Retinal pigment epithelial cell (primary cell): ENCODE data around the gene CRABP2.

Source experiments
- DNase-seq: peaks from one replicate; pipeline ENCODE4 v3.0.0-alpha.2; 2010; ENCODE audit warnings: low read depth
- H3K4me3 ChIP-seq: 2 replicates; pipeline ENCODE4 v1.5.1; 2011; ENCODE audit warnings: mild to moderate bottlenecking, low read length, control low read depth, moderate library complexity
- TF ChIP-seq, protein P1 (sequence below): conservative IDR thresholded peaks from 2 replicates; pipeline ENCODE4 v1.5.1; 2011; ENCODE audit warnings: low read depth, low read length, control low read depth, inconsistent platforms

Gene CRABP2

DNA sequence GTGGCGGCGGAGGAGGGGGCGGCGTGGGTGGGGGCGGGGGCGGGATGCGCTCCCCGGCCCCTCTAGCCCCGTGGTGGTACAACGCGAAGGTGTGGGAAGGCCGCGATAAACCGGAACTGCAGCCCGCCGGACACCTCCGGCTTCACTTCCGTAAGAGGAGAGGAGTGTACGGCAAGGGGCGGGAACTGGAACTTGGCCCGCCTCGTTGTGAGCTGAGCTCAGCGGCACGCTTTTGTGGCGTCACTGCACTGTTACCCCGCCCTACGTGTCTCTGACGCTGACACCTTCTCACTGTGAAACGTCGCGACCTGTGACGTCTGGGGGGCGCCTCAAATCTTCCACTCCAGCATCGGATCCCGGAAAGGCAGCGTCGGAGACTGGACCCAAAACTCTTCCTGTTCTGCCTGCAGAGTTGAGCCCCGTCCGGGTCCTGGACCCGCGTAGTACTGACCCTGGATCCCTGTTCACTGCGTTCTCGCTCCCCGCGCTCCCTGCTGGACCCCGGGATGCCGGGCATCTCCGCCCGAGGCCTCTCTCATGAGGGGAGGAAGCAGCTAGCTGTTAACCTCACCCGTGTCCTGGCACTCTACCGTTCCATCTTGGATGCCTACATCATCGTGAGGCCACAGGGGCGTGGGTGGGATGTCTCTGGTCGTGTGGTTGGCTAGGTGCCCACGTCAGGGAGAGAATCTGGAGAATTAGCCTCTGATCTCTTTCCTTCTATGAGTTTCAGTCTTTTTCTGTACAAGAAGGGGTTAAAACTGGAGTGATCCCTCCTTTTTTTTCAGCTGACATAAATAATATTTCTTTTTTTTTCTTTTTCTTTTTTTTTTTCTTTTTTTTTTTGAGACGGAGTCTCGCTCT is 23.4 kb upstream of the CRABP2 start, which contains the start of gene ISG20L2:
ISG20L2 (minus strand) TSS at position 168 of the 864 bp plus-strand sequence. CDS start 1,114 bp downstream, outside the sequence.
- TF ChIP-seq, protein P1, sequence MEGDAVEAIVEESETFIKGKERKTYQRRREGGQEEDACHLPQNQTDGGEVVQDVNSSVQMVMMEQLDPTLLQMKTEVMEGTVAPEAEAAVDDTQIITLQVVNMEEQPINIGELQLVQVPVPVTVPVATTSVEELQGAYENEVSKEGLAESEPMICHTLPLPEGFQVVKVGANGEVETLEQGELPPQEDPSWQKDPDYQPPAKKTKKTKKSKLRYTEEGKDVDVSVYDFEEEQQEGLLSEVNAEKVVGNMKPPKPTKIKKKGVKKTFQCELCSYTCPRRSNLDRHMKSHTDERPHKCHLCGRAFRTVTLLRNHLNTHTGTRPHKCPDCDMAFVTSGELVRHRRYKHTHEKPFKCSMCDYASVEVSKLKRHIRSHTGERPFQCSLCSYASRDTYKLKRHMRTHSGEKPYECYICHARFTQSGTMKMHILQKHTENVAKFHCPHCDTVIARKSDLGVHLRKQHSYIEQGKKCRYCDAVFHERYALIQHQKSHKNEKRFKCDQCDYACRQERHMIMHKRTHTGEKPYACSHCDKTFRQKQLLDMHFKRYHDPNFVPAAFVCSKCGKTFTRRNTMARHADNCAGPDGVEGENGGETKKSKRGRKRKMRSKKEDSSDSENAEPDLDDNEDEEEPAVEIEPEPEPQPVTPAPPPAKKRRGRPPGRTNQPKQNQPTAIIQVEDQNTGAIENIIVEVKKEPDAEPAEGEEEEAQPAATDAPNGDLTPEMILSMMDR = no peak
- peak; percentile 90 for DNase-seq
- H3K4me3 ChIP-seq = peak within 1 kb of the TSS; percentile 98

DNA sequence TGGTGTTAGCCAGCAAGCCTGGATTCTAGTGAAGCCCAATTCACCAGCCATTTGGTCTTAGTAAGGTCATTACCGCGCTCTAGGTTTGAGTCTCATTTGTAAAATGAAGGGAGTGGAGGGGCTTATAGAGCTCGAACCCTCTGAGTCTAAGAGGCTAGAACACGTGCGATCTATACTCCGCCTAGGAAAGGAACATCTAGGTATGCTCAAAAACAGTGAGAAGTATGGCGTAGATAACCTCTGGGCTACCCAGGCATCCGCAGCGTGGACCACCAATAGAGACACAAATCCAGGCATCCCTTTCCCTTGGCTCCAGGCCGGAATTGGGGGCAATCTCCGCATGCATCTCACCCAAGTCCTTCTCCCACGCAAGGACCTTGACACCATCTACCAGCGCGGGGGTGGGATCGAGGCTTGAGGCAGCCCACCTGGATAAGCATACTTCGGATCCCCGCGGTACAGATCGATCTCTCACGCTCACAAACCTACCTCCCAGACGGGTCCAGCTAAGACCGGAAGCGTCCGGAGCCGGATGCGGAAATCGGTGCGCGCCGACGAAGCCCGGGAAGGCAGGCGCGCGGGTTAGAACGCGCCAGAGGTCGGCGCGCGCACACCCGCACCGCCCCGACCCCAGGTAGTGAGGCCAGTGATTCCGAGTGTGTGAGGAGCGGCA is 22.7 kb upstream of the CRABP2 start, which contains the start of gene METTL25B:
METTL25B (plus strand) TSS at position 544 of the 673 bp plus-strand sequence. CDS start 636 bp downstream, outside the sequence.
- peak within 1 kb of the TSS; percentile 98 for H3K4me3 ChIP-seq
- TF ChIP-seq, protein P1 = no peak
- DNase-seq = no peak

DNA sequence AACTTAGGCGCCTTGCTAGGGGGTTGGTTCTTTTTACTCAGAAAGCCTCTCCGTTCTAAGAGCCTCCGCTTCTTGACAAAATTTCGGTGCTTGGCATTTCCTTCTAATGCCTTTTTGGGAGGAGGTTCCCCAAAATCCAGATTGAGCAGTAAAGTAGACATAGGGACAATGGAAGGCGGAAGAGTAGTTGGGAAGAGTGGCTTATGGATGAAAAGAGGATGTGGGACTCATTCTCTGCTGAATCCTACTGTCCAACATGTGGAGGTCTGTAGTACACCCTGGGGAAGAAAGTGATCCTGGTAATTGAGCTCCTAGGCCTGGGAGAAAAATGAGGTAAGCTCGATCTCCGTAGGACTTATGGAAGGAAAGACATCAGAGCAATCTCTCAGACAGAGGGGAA is 22.1 kb upstream of the CRABP2 start:
- peak overlapping the region; percentile 98 for H3K4me3 ChIP-seq
- DNase-seq = no peak
- TF ChIP-seq, protein P1 = no peak

DNA sequence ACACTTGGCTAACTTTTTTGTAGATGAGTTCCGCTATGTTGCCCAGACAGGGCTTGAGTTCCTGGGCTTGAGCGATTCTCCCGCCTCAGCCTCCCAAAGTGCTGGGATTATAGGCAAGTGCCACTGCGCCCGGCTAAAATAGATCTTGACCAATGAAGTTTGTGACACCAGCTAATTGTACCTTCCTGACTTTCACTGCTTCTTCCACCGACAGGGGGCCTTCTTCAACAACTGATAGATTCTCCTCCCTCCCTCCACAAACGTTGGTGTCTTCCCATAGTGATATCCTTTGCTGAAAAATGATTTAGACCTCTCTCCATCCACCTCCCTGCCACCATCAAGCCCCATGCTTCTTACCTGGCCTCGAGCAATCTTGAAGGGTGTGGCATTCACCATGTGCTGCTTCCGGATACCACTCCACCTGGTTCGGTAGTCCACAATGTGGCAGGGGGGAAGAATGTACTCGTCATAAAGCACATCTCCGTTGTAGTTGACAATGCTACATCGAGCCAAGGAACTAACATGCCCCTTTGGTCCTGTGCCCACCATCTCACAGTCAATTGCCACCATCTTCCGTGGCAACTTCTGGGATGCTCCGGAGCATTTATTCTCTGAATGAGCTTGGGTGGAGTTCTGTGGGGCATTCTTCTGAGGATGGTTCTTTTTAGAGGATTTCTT is 21.3 kb upstream of the CRABP2 start:
- peak overlapping the region; percentile 98 for H3K4me3 ChIP-seq
- TF ChIP-seq, protein P1 = peak; percentile 73
- no peak for DNase-seq

DNA sequence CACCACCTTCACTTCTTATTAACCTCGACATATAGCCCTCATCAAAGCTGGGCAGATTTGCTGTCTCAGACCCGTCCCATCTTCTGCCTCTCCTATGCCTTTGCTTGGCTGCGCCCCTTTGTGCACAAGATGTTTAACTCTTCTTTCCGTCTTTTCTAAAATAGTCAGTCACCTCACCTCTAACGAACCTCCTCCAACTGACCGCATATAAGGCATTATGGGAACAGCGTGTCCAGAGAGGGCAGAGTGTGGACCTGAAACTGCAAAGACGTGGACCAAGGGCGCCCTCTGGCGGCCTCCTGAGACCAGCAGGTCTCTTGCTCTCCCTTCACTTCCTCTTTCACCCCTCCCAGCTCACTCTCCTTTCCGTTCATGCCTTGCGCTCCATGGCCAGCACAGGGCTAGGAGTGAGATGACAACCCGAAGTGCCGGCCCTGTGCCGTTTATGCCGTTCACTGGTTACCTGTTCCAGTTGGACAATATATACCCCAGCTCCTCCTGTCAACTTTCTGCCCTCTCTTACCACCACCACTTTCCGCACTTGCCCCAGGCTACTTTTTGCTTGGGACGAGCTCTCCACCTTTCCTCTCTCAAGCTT is 20.4 kb upstream of the CRABP2 start:
- peak overlapping the region; percentile 98 for H3K4me3 ChIP-seq
- TF ChIP-seq, protein P1 = peak; percentile 96
- DNase-seq = no peak

DNA sequence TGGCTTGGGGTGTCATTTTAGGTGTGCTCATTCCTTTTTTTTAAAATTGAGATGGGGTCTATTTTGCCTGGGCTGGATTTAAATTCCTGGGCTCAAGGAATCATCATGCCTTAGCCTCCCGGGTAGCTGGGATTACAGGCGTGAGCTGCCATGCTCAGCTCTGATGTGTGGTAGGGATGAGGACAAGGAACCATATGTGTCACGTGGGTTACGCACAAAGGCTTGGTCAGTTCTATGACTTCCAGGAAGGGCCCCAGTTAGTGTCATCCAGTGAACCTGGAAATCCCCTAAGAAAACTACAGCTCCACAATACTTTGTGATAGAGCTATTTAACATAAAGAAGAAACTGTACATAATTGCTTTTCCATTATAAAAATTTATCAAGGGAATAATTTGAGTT is 16.2 kb upstream of the CRABP2 start:
- TF ChIP-seq, protein P1 = no peak
- no peak for DNase-seq
- no peak overlapping the region for H3K4me3 ChIP-seq
